ENCODE results near the gene LITAF. TPM values are rescaled to one million over a fixed set of nuclear protein-coding genes. Genes with fewer than 3 reads are reported as not detected.
A peak's percentile ranks its signal among the peaks of the same experiment; 100 is the strongest.

LITAF gene
- total RNA-seq, 1 experiment from 2014 or later: 328 TPM

- no peak for TF ChIP-seq CTCF (IDR thresholded peaks at IDR 0.05; ENCODE audit: unreplicated experiment)
- CTCF ChIA-PET: interaction anchor here (0.7 kb wide), 1 partner anchor 27 kb away, joined by 6 read pairs; no protein-coding TSS in a partner anchor
- intact Hi-C loops (cut with micrococcal nuclease; ENCODE audit: unreplicated experiment): no loop called here
- DNase-seq: no peak
- Mint-ChIP-seq H3K36me3 (ENCODE audit: insufficient read depth, unreplicated experiment) (peaks cover 89% of the 10 kb centered on the region), H3K27ac (ENCODE audit: unreplicated experiment) (no peak overlapping the region), H3K4me3 (ENCODE audit: low read depth, unreplicated experiment) (no peak overlapping the region), H3K27me3 (ENCODE audit: unreplicated experiment) (no peaks in the 10 kb centered on the region), H3K9me3 (ENCODE audit: low read depth, unreplicated experiment) (peaks cover 2% of the 10 kb centered on the region), H3K4me1 (ENCODE audit: low read depth, unreplicated experiment) (peaks cover 9% of the 10 kb centered on the region)
- no TSS peak for BruUV-seq (replicated peaks)
These were observed 40.1 kb downstream of the LITAF start for GRCh38 chr16:11546608-11547061.

GRCh38 chr16:11543661-11544393 is 42.9 kb downstream of the LITAF start:
- intact Hi-C loops (cut with micrococcal nuclease; ENCODE audit: unreplicated experiment): no loop called here
- DNase-seq: no peak
- TF ChIP-seq CTCF (IDR thresholded peaks at IDR 0.05; ENCODE audit: unreplicated experiment): no peak
- Mint-ChIP-seq H3K27ac (ENCODE audit: unreplicated experiment) (peak overlapping the region; percentile 33), H3K9me3 (ENCODE audit: low read depth, unreplicated experiment) (no peaks in the 10 kb centered on the region), H3K27me3 (ENCODE audit: unreplicated experiment) (no peaks in the 10 kb centered on the region), H3K36me3 (ENCODE audit: insufficient read depth, unreplicated experiment) (peaks cover 68% of the 10 kb centered on the region), H3K4me1 (ENCODE audit: low read depth, unreplicated experiment) (peaks cover 9% of the 10 kb centered on the region), H3K4me3 (ENCODE audit: low read depth, unreplicated experiment) (no peak overlapping the region)
- BruUV-seq (replicated peaks): no TSS peak
- CTCF ChIA-PET: no interaction called here

- TF ChIP-seq CTCF (IDR thresholded peaks at IDR 0.05; ENCODE audit: unreplicated experiment): no peak
- CTCF ChIA-PET: no interaction called here
- BruUV-seq (replicated peaks): no TSS peak
- H3K27me3 Mint-ChIP-seq (ENCODE audit: unreplicated experiment): no peaks in the 10 kb centered on the region
- DNase-seq: no peak
- peak overlapping the region; percentile 15 for H3K27ac Mint-ChIP-seq (ENCODE audit: unreplicated experiment)
- H3K9me3 Mint-ChIP-seq (ENCODE audit: low read depth, unreplicated experiment): no peaks in the 10 kb centered on the region
- peaks cover 53% of the 10 kb centered on the region for H3K36me3 Mint-ChIP-seq (ENCODE audit: insufficient read depth, unreplicated experiment)
- peaks cover 9% of the 10 kb centered on the region for H3K4me1 Mint-ChIP-seq (ENCODE audit: low read depth, unreplicated experiment)
- H3K4me3 Mint-ChIP-seq (ENCODE audit: low read depth, unreplicated experiment): no peak overlapping the region
- intact Hi-C loops (cut with micrococcal nuclease; ENCODE audit: unreplicated experiment): no loop called here
These were observed 44.5 kb downstream of the LITAF start for GRCh38 chr16:11542069-11542744.

- Mint-ChIP-seq H3K9me3 (ENCODE audit: low read depth, unreplicated experiment) (no peaks in the 10 kb centered on the region), H3K36me3 (ENCODE audit: insufficient read depth, unreplicated experiment) (peaks cover 31% of the 10 kb centered on the region), H3K4me1 (ENCODE audit: low read depth, unreplicated experiment) (peaks cover 22% of the 10 kb centered on the region), H3K27ac (ENCODE audit: unreplicated experiment) (no peak overlapping the region), H3K4me3 (ENCODE audit: low read depth, unreplicated experiment) (no peak overlapping the region), H3K27me3 (ENCODE audit: unreplicated experiment) (no peaks in the 10 kb centered on the region)
- CTCF ChIA-PET: interaction anchor here (0.5 to 0.7 kb wide), 2 partner anchors 24 to 34 kb away, joined by 3 to 13 read pairs; no protein-coding TSS in a partner anchor
- intact Hi-C loops (cut with micrococcal nuclease; ENCODE audit: unreplicated experiment): loop anchor here (10.0 kb wide), 1 partner anchor 275 kb away; no protein-coding TSS in a partner anchor
- no TSS peak for BruUV-seq (replicated peaks)
- TF ChIP-seq CTCF (IDR thresholded peaks at IDR 0.05; ENCODE audit: unreplicated experiment): no peak
- no peak for DNase-seq
These were observed 47.1 kb downstream of the LITAF start for GRCh38 chr16:11539641-11540050.
